ENCODE results near the gene HSPB3. TPM values are rescaled to one million over a fixed set of nuclear protein-coding genes. Genes with fewer than 3 reads are reported as not detected.

HSPB3 gene
- total and polyA plus RNA-seq, 2 of the 4 experiments (the other 2 are of a cell fraction), result 0.31 to 0.54 TPM

GRCh38 chr5:54463713-54464112 lies 8.2 kb downstream of the HSPB3 start:
- H3K27ac ChIP-seq (ENCODE audit: insufficient read depth, low read length), result no peak overlapping the region
- H4K5ac ChIP-seq (ENCODE audit: low read depth, low read length), result no peak overlapping the region
- no peak overlapping the region for H2AK9ac ChIP-seq (replicated peaks; ENCODE audit: low read depth, low read length, poor library complexity)
- ChIA-PET CTCF (no interaction called here), POLR2A (ENCODE audit: unreplicated experiment) (no interaction called here)
- no peaks in the 10 kb centered on the region for H3K79me1 ChIP-seq (ENCODE audit: low read depth in 1 of 2, low read length in 2 of 2)
- peak overlapping the region; percentile 29; the same call in 1 of the 2 replicates for H3K14ac ChIP-seq (replicated peaks; ENCODE audit: low read depth, low read length)
- 83% methylated on average over 1 of the region's 4 CpGs; no CpG with 5 or more reads in 1 of the 2 experiments for WGBS, 2 experiments (ENCODE audit: extremely low coverage in 2 of 2, insufficient read length in 1 of 2)
- H3K9me1 ChIP-seq (ENCODE audit: insufficient read depth, low read length), result 0 out of 2 replicates have a peak, but pooled peaks cover 3% of the 10 kb centered on the region
- H3K36me3 ChIP-seq (ENCODE audit: control insufficient read depth, insufficient read depth, low read length), result no peaks in the 10 kb centered on the region
- no peak overlapping the region for H3K23ac ChIP-seq (ENCODE audit: low read depth, low read length)
- no peak overlapping the region for H2BK5ac ChIP-seq (ENCODE audit: low read depth, low read length, poor library complexity, severe bottlenecking)
- no peak for ATAC-seq (ENCODE audit: low read depth)
- H4K8ac ChIP-seq (ENCODE audit: low read depth in 2 of 2, low read length in 2 of 2), result peak overlapping the region in 1 of 2 experiments; percentile 58; a peak in 1 of 4 replicates
- H4K91ac ChIP-seq (ENCODE audit: insufficient read depth, low read depth, low read length), result no peak overlapping the region
- no peaks in the 10 kb centered on the region for H4K20me1 ChIP-seq (ENCODE audit: insufficient read depth, low read length)
- H2BK120ac ChIP-seq (ENCODE audit: low read depth, low read length), result peak overlapping the region; percentile 57; the same call in 1 of the 2 replicates
- no peak overlapping the region for H3K18ac ChIP-seq (ENCODE audit: low read depth, low read length)
- intact Hi-C loops (cut with micrococcal nuclease) (no loop called here), dilution Hi-C loops (cut with HindIII; ENCODE audit: low sequenced_read_pairs, unreplicated experiment) (no loop called here), in situ Hi-C loops (cut with MboI; ENCODE audit: low sequenced_read_pairs) (no loop called here)
- no peaks in the 10 kb centered on the region for H3K27me3 ChIP-seq (ENCODE audit: control insufficient read depth, insufficient read depth, low read length)
- H3K4me1 ChIP-seq (ENCODE audit: control insufficient read depth, insufficient read depth, low read length), result peaks cover 6% of the 10 kb centered on the region
- H2AFZ ChIP-seq (replicated peaks; ENCODE audit: low read length, poor library complexity), result no peak overlapping the region
- no peaks in the 10 kb centered on the region for H3K9me3 ChIP-seq (ENCODE audit: control insufficient read depth, insufficient read depth, low read length)
- TF ChIP-seq SMC3 (IDR thresholded peaks at IDR 0.05; ENCODE audit: low read depth, low read length) (no peak), MXI1 (IDR thresholded peaks at IDR 0.05; ENCODE audit: borderline replicate concordance, low read depth, low read length) (no peak), USF2 (IDR thresholded peaks at IDR 0.05; ENCODE audit: low read depth, low read length) (no peak), ELK1 (IDR thresholded peaks at IDR 0.05; ENCODE audit: borderline replicate concordance, low read depth, low read length) (no peak), MAFK (IDR thresholded peaks at IDR 0.05; ENCODE audit: low read depth, low read length) (no peak), RAD21 (IDR thresholded peaks at IDR 0.05; ENCODE audit: low read length) (no peak), FOS (IDR thresholded peaks at IDR 0.05; ENCODE audit: low read depth, low read length) (no peak), RCOR1 (IDR thresholded peaks at IDR 0.05; ENCODE audit: insufficient replicate concordance, low read length) (no peak)
- H3K4ac ChIP-seq (ENCODE audit: low read depth, low read length), result no peak overlapping the region
- DNase-seq, result no peak
- H3K9ac ChIP-seq (ENCODE audit: low read depth, low read length), result no peak overlapping the region
- no peak overlapping the region for H2BK15ac ChIP-seq (ENCODE audit: low read depth, low read length)
- H3K4me2 ChIP-seq (ENCODE audit: low read depth, low read length), result no peak overlapping the region
- H2AK5ac ChIP-seq (ENCODE audit: low read depth, low read length), result peak overlapping the region; percentile 44; the same call in 1 of the 2 replicates
- BruUV-seq (replicated peaks), result no TSS peak
- no peak overlapping the region for H3K56ac ChIP-seq (ENCODE audit: extremely low read depth, insufficient read depth, low read length)
- H3K4me3 ChIP-seq (ENCODE audit: insufficient read depth, low read depth, low read length), result no peak overlapping the region
- peak overlapping the region; percentile 46 for H2BK20ac ChIP-seq (ENCODE audit: low read depth, low read length)
